IPS DF 4.7 (cell line): Measurements from ENCODE around the gene FAM53B.

ENCODE experiments used
- DNase-seq: peaks from one replicate; pipeline ENCODE4 v3.0.0-alpha.2; 2013; ENCODE audit warnings: low spot score; ENCODE audit errors: extremely low read depth

Gene FAM53B

GRCh38 chr10:124742413-124743190 is 1.6 kb downstream of the FAM53B start:
- no peak for DNase-seq

- DNase-seq: no peak
These were observed 2.2 kb downstream of the FAM53B start for GRCh38 chr10:124741922-124742412.

- DNase-seq: no peak
These were observed 2.8 kb downstream of the FAM53B start for GRCh38 chr10:124741281-124741921.

- no peak for DNase-seq
These were observed 3.6 kb downstream of the FAM53B start for GRCh38 chr10:124740369-124741280.

GRCh38 chr10:124739986-124740368 is 4.2 kb downstream of the FAM53B start:
- no peak for DNase-seq

- DNase-seq: no peak
These were observed 4.9 kb downstream of the FAM53B start for GRCh38 chr10:124739119-124739921.

- no peak for DNase-seq
These were observed 5.7 kb downstream of the FAM53B start for GRCh38 chr10:124738441-124738840.

GRCh38 chr10:124737708-124738107 is 6.5 kb downstream of the FAM53B start:
- no peak for DNase-seq

GRCh38 chr10:124737221-124737620 is 7.0 kb downstream of the FAM53B start:
- DNase-seq: no peak

- no peak for DNase-seq
These were observed 7.6 kb downstream of the FAM53B start for GRCh38 chr10:124736491-124737136.

GRCh38 chr10:124735491-124736286 is 8.5 kb downstream of the FAM53B start:
- no peak for DNase-seq

GRCh38 chr10:124734311-124735166 is 9.6 kb downstream of the FAM53B start:
- DNase-seq: no peak

- no peak for DNase-seq
These were observed 10.5 kb downstream of the FAM53B start for GRCh38 chr10:124733571-124734245.

GRCh38 chr10:124732931-124733570 is 11.1 kb downstream of the FAM53B start:
- no peak for DNase-seq

GRCh38 chr10:124731551-124731950 is 12.6 kb downstream of the FAM53B start:
- no peak for DNase-seq

GRCh38 chr10:124730790-124731189 is 13.4 kb downstream of the FAM53B start:
- no peak for DNase-seq

- no peak for DNase-seq
These were observed 15.1 kb downstream of the FAM53B start for GRCh38 chr10:124728830-124729661.
